ES-I3 (cell line): ENCODE results near the gene AQP6.

Experiments
- H3K36me3 ChIP-seq: 2 replicates; pipeline ENCODE4 v1.6.1; 2013; ENCODE audit warnings: mild to moderate bottlenecking, low read length, control low read depth, moderate library complexity; ENCODE audit not compliant: insufficient read depth
- H3K4me1 ChIP-seq: 2 replicates; pipeline ENCODE4 v1.6.1; 2013; ENCODE audit warnings: mild to moderate bottlenecking, control low read depth, low read length; ENCODE audit not compliant: insufficient read depth
- H3K9ac ChIP-seq: 2 replicates; pipeline ENCODE4 v1.6.1; 2013; ENCODE audit warnings: low read depth, mild to moderate bottlenecking, low read length, moderate library complexity
- H3K9me3 ChIP-seq: 2 replicates; pipeline ENCODE4 v1.6.1; 2013; ENCODE audit warnings: mild to moderate bottlenecking, low read length, moderate library complexity; ENCODE audit not compliant: control insufficient read depth, insufficient read depth

Gene AQP6

DNA sequence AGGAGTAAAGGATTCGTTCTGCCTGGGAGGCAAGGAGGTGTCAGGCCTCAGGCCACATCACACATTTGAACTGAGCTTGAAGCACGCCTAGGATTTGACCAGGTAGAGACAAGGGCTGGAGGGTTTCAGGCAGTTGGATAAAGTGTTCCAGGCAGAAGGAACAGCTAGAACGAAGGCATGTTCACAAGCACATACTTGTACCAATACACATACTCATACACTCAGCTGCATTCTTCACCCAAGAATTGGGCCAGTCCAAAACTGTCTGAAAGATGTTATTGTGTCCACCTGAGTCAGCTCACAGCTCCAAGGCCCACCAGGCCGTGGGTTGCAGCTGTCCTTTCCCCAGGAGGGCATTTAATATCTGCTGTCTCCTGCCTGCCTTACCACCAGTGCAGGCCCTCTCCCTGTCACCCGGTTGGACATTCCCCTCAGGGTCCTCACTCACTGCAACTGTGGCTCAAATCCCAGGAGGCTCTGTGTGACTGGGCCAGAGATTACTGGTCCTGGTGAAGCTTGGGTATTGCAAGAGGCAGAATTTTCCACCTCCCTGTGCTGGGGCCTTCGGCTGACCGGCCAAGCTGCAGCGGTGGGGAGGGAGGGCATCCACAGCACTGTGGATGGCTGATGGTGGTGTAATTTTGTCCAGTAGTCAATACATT lies 35.0 kb upstream of the AQP6 start:
- H3K36me3 ChIP-seq, result no peaks in the 10 kb centered on the region
- no peak overlapping the region for H3K9ac ChIP-seq
- H3K4me1 ChIP-seq, result no peaks in the 10 kb centered on the region; the same call in 1 of the 2 replicates
- H3K9me3 ChIP-seq, result no peaks in the 10 kb centered on the region

DNA sequence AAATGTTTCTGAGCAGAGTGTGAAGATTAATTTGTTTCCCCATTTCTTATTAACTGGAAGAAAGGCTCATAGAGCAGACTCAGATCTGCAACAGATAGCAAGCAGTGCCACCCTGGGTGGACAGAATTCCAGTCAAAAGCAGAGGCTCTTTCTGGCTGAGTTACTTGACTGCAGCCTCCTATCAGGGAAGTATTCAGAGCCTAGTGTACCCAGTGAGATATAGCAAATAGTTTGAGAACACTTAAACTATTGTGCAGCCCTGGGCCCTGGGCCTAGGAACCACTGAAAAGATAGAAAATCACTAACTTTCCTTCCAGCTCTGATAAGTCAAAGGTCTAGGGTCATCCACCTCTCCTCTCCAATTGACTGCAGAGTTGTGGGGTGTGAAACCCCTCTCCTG lies 33.4 kb upstream of the AQP6 start:
- Histone ChIP-seq H3K36me3 (no peaks in the 10 kb centered on the region), H3K4me1 (no peaks in the 10 kb centered on the region; the same call in 1 of the 2 replicates), H3K9ac (no peak overlapping the region), H3K9me3 (no peaks in the 10 kb centered on the region)

DNA sequence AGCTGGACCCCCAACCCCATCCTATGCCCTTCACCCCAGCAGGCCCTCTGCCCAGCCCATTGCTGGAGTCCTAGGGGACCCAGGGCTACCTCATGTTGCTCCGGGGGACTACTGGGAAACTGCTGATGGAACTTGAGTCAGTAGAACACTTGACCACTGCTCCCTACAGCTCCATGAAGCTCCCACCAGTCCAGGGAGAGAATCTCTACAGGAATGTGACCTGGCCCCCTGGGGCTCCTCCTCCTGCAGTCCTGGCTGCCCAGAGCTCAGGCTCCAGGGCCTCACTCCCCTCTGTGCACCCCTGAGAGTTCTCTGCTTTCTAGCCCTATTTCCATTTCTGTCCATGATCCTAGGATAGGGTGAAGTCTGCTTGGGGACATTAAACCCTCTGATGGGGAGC lies 33.0 kb upstream of the AQP6 start:
- Histone ChIP-seq H3K9ac (no peak overlapping the region), H3K4me1 (no peaks in the 10 kb centered on the region; the same call in 1 of the 2 replicates), H3K9me3 (no peaks in the 10 kb centered on the region), H3K36me3 (no peaks in the 10 kb centered on the region)

DNA sequence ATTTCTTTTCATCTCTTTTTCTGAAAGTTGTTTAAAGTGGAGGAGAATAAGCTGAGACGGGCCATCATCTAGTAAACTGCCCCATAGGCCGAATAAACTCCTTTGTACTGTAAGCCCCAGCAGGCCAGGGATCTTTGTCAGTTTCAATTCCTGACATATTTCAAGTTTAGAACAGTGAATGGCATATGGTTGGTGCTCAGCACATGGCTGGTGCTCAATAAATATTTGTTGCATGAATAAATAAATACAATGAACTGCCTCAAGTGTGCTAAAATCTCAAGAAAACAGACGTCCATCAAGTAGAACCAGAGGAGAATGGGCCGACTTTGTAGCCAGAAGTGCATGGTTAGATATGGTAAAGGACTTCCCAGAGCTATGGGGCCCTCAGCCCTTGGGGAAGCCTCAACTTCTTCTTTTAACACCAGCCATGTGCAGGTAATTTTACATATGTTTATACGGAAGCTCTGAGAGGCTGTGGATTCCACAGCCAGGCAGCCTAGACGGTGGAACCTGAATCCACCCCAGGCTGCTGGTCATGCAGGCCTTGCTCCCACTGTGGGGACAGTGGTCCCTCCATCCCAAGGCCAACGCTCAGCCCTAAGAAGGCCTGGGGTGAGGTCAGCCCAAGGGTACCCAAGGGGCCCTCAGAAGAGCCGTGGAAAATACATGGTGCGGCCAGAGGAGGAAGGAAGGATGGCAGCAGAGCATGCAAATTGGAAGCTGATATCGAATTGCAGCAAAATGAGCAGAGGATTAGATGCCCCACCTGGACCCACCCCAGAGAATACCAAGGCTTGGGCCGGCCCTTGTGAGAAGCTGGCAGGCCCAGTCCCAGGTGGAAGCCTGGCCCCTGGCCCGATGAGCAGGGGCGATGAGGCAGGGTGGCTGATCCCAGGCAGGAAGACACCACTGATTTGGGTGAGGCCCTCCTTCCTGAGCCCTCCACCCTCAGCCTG lies 30.9 kb upstream of the AQP6 start:
- no peaks in the 10 kb centered on the region for H3K9me3 ChIP-seq
- peaks cover 11% of the 10 kb centered on the region for H3K4me1 ChIP-seq
- H3K9ac ChIP-seq, result no peak overlapping the region
- no peaks in the 10 kb centered on the region for H3K36me3 ChIP-seq

DNA sequence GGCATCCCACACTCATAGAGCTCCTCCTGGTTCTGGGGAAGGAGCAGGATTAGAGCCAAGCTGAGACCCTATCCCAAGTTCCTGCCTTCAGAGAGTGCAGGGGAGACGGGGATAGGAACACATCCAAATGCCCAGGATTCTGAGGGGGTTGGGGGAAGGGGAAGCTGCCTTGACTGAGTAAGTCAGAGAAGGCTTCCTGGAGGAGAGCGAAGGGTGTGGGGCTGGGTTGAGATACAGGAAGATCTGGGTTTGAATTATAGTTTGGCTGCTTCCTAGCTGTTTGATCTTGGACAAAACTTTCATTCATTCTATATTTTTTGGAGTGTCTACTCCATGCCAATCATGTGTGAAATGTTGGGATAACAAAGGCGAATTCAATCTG lies 30.2 kb upstream of the AQP6 start:
- Histone ChIP-seq H3K4me1 (peaks cover 11% of the 10 kb centered on the region), H3K9ac (no peak overlapping the region), H3K36me3 (no peaks in the 10 kb centered on the region), H3K9me3 (no peaks in the 10 kb centered on the region)

DNA sequence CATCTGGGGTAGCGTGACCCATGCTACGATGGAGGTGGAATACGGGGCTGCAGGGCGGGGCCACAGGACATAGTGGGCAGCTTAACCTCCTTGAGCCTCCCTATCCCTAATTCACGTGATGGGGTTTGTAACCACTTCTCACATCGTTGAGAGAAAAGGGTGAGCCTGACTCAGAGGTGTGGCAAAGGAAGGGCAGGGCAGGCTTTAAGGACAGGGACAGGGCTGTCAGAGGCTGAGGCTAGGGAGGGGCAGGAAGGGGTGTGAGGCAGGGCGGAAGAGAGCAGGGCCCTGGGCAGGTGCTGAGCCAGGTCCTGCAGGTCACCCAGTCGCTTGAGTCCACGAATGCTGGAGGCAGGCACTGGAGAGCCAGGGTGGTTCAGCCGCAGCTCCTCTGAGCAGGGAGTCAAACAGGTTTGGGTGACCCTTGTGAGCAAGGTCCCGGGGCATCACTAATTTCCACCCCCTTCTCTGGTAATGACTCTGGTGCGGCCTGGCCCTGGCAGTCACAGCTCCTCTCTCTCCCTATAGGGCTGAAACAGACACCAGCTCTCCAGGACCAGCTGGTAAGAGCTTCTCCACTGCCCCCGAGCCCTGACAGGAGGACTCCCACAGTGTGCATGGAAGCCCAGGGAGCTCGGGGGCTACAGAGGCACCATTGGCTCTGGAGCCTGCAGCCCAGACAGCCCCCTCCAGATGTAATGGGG lies 29.7 kb upstream of the AQP6 start:
- H3K9ac ChIP-seq, result no peak overlapping the region
- H3K36me3 ChIP-seq, result no peaks in the 10 kb centered on the region
- peaks cover 11% of the 10 kb centered on the region for H3K4me1 ChIP-seq
- no peaks in the 10 kb centered on the region for H3K9me3 ChIP-seq

DNA sequence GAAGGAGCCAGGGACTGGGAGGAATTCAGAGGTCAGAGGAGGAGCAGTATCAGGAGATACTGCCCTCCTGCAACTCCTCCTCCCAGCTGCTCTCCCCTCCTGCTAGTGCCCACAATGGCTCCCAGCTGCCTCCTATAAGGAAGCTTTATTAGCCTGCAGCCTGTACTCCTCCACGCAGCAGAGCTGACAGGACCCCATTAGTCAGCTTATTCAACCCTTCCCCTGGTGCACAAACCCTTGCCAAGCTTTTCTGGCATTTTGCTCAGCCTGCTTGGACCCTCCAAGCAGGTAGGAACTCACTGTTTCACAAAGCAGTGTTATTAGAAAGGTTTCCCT lies 29.2 kb upstream of the AQP6 start:
- H3K4me1 ChIP-seq, result peaks cover 11% of the 10 kb centered on the region

DNA sequence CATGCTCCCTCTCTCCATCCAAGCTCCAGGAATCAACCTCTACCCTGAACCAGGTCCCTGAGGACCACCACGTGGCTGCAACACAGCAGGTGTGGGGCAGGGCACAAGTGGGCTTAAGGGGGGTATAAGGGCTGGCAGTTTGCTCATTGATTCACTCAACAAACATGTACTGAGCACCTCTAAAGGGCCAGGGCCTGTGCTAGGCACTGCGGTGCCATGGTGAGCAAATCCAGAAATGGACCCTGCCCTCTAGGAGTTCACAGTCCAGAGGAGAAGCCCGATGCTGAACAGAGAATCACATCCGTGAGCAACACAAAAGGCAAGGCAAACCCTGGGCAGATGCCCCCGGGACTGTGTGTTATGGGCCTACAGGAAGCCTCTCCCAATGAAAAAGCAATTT lies 28.7 kb upstream of the AQP6 start:
- no peaks in the 10 kb centered on the region for H3K9me3 ChIP-seq
- H3K4me1 ChIP-seq, result peaks cover 11% of the 10 kb centered on the region
- no peaks in the 10 kb centered on the region for H3K36me3 ChIP-seq
- H3K9ac ChIP-seq, result no peak overlapping the region

More for the DNA sequence above, 29.2 kb upstream of the AQP6 start:
- Histone ChIP-seq H3K36me3 (no peaks in the 10 kb centered on the region), H3K9ac (no peak overlapping the region), H3K9me3 (no peaks in the 10 kb centered on the region)

DNA sequence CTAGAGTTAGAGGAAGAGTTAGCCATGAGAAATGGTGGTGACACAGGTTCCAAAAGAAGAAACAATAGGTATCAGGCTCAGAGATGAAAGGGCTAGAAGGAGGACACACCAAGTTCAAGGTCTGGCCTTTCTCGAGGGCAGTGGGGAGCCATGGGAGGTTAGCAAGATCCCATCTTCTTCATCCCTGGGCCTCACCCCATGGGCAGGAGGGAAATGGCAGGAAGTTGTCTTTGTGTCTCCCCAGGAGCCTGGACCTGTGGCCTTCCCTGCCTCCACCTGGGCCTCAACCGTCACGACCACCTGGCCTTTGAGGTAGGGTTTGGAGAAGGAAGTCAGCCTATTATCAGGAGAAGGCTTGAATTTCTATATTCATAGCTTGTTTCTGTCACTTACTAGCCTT lies 28.0 kb upstream of the AQP6 start:
- Histone ChIP-seq H3K9me3 (no peaks in the 10 kb centered on the region), H3K4me1 (peaks cover 11% of the 10 kb centered on the region), H3K9ac (no peak overlapping the region), H3K36me3 (no peaks in the 10 kb centered on the region)

DNA sequence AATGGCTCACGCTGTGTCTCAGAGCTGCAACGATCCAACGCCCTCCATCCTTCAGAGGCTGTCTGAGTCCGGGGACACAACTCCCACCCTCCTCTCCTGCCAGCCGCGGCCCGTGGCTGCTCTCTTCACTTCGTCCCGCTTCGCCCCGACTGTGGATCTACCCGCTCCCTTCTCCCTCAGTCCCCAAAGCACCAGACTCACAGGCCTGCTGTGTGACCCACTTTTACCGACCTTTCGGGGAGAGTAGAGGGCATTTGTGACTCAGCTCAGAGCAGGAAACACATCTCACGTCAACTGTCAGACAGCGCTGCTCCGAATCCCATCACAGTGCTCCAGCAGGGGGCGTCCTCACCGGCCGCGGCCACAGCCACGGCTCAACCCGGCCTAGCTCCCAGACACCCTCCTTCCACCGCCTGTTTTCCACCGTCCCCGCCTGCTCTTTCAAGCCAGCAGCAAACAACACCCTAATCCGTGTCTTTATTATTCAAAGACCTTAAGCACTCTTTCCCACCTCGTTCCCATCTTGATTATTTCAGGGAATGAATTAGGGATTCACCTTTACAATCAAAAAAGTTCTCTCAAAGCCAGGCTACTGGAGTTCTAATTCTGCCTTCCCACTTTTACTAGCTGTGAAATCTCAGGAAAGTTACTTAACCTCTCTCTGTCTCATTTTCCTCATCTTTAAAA lies 27.2 kb upstream of the AQP6 start:
- Histone ChIP-seq H3K36me3 (no peaks in the 10 kb centered on the region), H3K9ac (peak overlapping the region; percentile 38; the same call in 1 of the 2 replicates), H3K4me1 (peaks cover 11% of the 10 kb centered on the region), H3K9me3 (no peaks in the 10 kb centered on the region)

DNA sequence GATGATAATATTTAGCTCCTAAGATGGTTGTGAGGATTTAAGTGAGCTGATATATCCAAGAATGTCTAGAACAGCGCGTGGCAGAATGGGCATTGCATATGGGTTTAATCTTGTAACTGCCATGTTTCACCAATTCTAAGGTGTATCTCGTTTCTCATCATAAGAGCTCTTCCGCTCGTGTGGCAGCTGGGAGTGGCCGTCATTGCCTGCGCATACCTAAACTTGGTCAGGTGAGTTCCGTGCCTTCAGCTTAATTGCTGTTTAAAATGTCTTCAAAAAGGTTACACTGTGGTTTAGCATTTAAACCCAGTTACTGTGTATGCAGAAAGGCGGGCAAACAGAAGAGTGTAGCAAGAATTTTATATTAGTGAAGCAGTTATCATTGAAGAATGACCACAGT lies 26.7 kb upstream of the AQP6 start:
- peaks cover 11% of the 10 kb centered on the region for H3K4me1 ChIP-seq
- H3K9me3 ChIP-seq, result no peaks in the 10 kb centered on the region
- H3K9ac ChIP-seq, result no peak overlapping the region
- no peaks in the 10 kb centered on the region for H3K36me3 ChIP-seq

DNA sequence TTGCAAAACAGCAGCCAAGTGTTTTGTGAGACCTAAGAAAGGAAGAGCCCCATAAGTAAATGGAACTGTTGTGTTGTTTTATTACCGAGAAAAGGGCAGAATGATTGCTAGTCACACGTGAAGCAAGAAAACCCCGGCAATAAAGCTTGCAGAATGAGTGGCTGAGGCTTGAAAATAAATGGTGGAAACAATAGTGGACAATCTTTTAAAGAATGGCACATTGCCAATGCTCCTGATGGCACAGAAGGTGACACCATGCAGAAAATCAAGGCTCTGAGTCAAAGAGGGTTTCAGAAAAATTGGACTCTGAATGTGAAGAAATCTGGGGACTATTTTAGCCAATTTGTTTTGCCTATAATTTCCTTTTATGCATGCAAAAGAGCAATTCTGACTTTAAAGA lies 26.2 kb upstream of the AQP6 start:
- Histone ChIP-seq H3K4me1 (peaks cover 11% of the 10 kb centered on the region), H3K9ac (no peak overlapping the region), H3K36me3 (no peaks in the 10 kb centered on the region), H3K9me3 (no peaks in the 10 kb centered on the region)

DNA sequence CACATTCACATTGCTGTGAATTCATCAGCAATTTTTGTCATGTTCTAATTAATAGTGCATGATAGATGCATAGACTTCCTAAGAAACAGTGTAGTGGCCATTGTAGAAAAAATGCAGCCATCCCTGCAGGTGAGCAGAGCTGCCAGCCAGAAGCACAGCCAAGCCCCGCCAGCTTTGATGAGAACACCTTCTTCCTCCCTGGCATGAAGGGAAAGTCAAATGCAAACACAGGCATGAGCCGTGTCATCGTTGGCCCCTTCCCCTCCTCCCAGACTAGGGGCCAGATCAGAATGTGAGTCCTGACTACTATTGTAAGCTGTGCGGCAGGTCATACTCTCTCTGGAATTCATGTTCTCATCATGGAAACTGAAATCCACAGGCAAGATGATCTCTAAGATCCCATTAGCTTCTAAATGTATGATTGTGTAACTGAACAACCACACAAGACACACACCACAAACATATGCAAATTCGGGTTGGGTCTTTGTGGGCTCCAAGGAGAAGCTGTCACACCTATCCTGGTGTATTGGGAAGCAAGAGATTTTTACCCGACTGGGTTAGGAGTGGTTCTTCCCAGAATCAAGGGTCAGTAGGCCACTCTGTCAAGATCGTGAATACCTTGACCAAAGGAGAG lies 25.0 kb upstream of the AQP6 start:
- H3K9ac ChIP-seq, result no peak overlapping the region
- H3K36me3 ChIP-seq, result no peaks in the 10 kb centered on the region
- H3K4me1 ChIP-seq, result peaks cover 11% of the 10 kb centered on the region
- H3K9me3 ChIP-seq, result no peaks in the 10 kb centered on the region
